Measurements from ENCODE around the gene ZNF562.

The ZNF562 gene

DNA sequence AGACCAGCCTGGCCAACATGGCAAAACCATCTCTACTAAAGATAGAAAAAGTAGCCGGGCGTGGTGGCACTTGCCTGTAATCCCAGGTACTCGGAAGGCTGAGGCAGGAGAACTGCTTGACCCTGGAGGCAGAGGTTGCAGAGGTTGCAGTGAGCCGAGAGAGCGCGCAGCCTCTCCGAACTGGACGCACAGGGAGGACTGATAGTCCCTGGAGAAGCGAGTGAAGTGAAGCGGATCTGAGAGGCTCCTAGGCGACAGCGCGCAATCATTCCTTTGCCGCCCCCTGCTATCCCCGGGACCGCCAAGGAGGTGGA, 54.1 kb downstream of the ZNF562 start:
- no peaks in the 10 kb centered on the region for H3K27me3 ChIP-seq (ENCODE audit: insufficient read depth, low read length, poor library complexity)
- peak overlapping the region; percentile 28 for H3K18ac ChIP-seq (ENCODE audit: low read length)
- no peak overlapping the region for H2AK5ac ChIP-seq (ENCODE audit: low read length)
- no peak overlapping the region for H3K23ac ChIP-seq (ENCODE audit: low read length)
- peaks cover 13% of the 10 kb centered on the region for H3K79me2 ChIP-seq (ENCODE audit: control insufficient read depth, insufficient read depth, low read length)
- peaks cover 9% of the 10 kb centered on the region for H3K36me3 ChIP-seq (ENCODE audit: control insufficient read depth, insufficient read depth, low read length)
- no peak overlapping the region for H4K8ac ChIP-seq (ENCODE audit: low read depth, low read length)
- H3K4me3 ChIP-seq (ENCODE audit: low read length): peak overlapping the region; percentile 62
- WGBS (ENCODE audit: extremely low coverage, insufficient coverage, low lambda C conversion rate): no CpG with 5 or more reads among the region's 16 CpGs
- no peak overlapping the region for H4K5ac ChIP-seq (ENCODE audit: low read length)
- H2BK5ac ChIP-seq (ENCODE audit: low read length): no peak overlapping the region
- peak overlapping the region; percentile 89 for H3K56ac ChIP-seq (ENCODE audit: low read length)
- H3K9ac ChIP-seq (ENCODE audit: low read length): peak overlapping the region; percentile 81
- peak overlapping the region; percentile 67 for H3K27ac ChIP-seq (ENCODE audit: low read depth, low read length)
- no peaks in the 10 kb centered on the region for H3K4me1 ChIP-seq (ENCODE audit: control insufficient read depth, low read depth, low read length)
- H2BK120ac ChIP-seq (ENCODE audit: low read depth, low read length): no peak overlapping the region
- DNase-seq: no peak
- H3K4me2 ChIP-seq (ENCODE audit: low read length): no peak overlapping the region
- no peak overlapping the region for H2BK15ac ChIP-seq (replicated peaks; ENCODE audit: low read depth)
- peak overlapping the region; percentile 25 for H3K4ac ChIP-seq (ENCODE audit: low read depth, low read length)
- H3K79me1 ChIP-seq (ENCODE audit: low read length): peaks cover 6% of the 10 kb centered on the region

DNA sequence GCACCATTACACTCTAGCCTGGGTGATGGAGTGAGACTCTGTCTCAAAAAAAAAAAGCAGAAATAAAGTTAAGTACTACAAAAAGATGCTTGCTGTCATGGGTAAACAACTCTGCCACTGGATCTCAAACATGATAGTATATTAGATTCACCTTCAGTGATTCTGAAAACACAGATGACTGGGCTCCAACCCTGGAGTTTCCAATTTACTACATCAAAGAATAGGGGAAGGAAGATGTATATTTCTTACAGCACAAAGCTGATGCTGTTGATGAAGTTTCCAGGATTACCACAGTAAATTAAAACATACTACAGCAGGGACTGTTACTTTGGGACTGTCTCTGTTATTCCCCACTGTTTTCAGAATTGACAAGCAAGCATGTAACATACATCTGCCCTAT, 59.1 kb downstream of the ZNF562 start:
- Histone ChIP-seq H2BK120ac (ENCODE audit: low read depth, low read length) (no peak overlapping the region), H2BK5ac (ENCODE audit: low read length) (no peak overlapping the region), H3K4me3 (ENCODE audit: low read length) (no peak overlapping the region), H3K27ac (ENCODE audit: low read depth, low read length) (no peak overlapping the region), H3K27me3 (ENCODE audit: insufficient read depth, low read length, poor library complexity) (no peaks in the 10 kb centered on the region), H3K23ac (ENCODE audit: low read length) (no peak overlapping the region), H3K4me2 (ENCODE audit: low read length) (no peak overlapping the region), H2AK5ac (ENCODE audit: low read length) (no peak overlapping the region), H3K4me1 (ENCODE audit: control insufficient read depth, low read depth, low read length) (no peaks in the 10 kb centered on the region), H4K5ac (ENCODE audit: low read length) (no peak overlapping the region), H3K9ac (ENCODE audit: low read length) (no peak overlapping the region), H3K79me1 (ENCODE audit: low read length) (peaks cover 6% of the 10 kb centered on the region), H3K4ac (ENCODE audit: low read depth, low read length) (no peak overlapping the region), H2BK15ac (replicated peaks; ENCODE audit: low read depth) (no peak overlapping the region), H3K56ac (ENCODE audit: low read length) (no peak overlapping the region), H3K18ac (ENCODE audit: low read length) (no peak overlapping the region), H4K8ac (ENCODE audit: low read depth, low read length) (no peak overlapping the region), H3K79me2 (ENCODE audit: control insufficient read depth, insufficient read depth, low read length) (peaks cover 13% of the 10 kb centered on the region), H3K36me3 (ENCODE audit: control insufficient read depth, insufficient read depth, low read length) (peaks cover 24% of the 10 kb centered on the region)
- DNase-seq: no peak

DNA sequence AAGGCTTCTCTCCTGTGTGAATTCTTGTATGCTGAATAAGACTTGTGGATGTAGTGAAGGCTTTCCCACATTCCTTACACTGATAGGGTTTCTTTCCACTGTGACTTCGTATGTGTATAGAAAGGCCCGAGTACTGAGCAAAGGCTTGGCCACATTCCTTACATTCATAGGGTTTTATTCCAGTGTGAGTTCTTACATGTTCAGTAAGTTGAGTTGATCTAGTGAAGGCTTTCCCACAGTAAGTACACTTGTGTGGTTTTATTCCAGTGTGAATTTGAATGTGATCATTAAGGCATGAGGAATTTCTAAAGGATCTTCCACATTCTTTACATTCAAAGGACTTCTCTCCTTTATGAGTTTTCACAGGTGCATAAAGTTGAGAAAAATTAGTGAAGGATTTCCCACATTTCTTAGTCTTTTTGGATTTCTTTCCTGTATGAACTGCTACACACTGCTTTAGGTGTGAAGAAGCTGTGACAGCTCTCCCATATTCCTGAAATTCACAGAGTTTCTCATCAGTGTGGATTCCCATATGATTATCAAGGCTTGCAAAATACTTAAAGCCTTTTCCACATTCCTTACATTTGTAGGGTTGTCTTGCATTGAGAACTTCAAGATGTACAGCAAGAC, 64.3 kb downstream of the ZNF562 start:
- H3K23ac ChIP-seq (ENCODE audit: low read length): no peak overlapping the region
- no peak overlapping the region for H4K5ac ChIP-seq (ENCODE audit: low read length)
- no peak overlapping the region for H3K18ac ChIP-seq (ENCODE audit: low read length)
- H2AK5ac ChIP-seq (ENCODE audit: low read length): no peak overlapping the region
- H3K27me3 ChIP-seq (ENCODE audit: insufficient read depth, low read length, poor library complexity): no peaks in the 10 kb centered on the region
- no peak overlapping the region for H2BK120ac ChIP-seq (ENCODE audit: low read depth, low read length)
- WGBS (ENCODE audit: extremely low coverage, insufficient coverage, low lambda C conversion rate): no CpG with 5 or more reads among the region's 2 CpGs
- H3K9ac ChIP-seq (ENCODE audit: low read length): no peak overlapping the region
- peak; percentile 32 for DNase-seq
- no peaks in the 10 kb centered on the region for H3K4me1 ChIP-seq (ENCODE audit: control insufficient read depth, low read depth, low read length)
- H3K4me2 ChIP-seq (ENCODE audit: low read length): no peak overlapping the region
- H3K56ac ChIP-seq (ENCODE audit: low read length): no peak overlapping the region
- H4K8ac ChIP-seq (ENCODE audit: low read depth, low read length): no peak overlapping the region
- no peak overlapping the region for H2BK5ac ChIP-seq (ENCODE audit: low read length)
- H3K79me2 ChIP-seq (ENCODE audit: control insufficient read depth, insufficient read depth, low read length): no peaks in the 10 kb centered on the region
- no peaks in the 10 kb centered on the region for H3K79me1 ChIP-seq (ENCODE audit: low read length)
- no peak overlapping the region for H3K4me3 ChIP-seq (ENCODE audit: low read length)
- peaks cover 24% of the 10 kb centered on the region for H3K36me3 ChIP-seq (ENCODE audit: control insufficient read depth, insufficient read depth, low read length)
- no peak overlapping the region for H2BK15ac ChIP-seq (replicated peaks; ENCODE audit: low read depth)
- H3K4ac ChIP-seq (ENCODE audit: low read depth, low read length): no peak overlapping the region
- no peak overlapping the region for H3K27ac ChIP-seq (ENCODE audit: low read depth, low read length)

DNA sequence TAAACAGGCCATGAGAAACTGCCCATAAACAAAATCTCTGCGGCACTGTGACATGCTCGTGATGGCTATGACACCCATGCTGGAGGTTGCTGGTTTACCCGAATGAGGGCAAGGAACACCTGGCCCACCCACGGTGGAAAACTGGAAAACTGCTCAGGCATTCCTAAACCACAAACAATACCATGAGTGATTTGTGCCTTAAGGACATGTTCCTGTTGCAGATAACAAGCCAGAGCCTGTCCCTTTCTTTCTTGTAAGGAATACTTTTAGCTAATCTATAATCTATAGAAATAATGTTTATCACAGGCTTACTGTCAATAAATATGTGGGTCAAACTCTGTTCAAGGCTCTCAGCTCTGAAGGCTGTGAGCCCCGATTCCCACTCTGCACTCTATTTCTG, 66.0 kb downstream of the ZNF562 start:
- no peak overlapping the region for H3K4ac ChIP-seq (ENCODE audit: low read depth, low read length)
- H3K23ac ChIP-seq (ENCODE audit: low read length): no peak overlapping the region
- H4K5ac ChIP-seq (ENCODE audit: low read length): no peak overlapping the region
- DNase-seq: peak; percentile 17
- no peak overlapping the region for H3K4me2 ChIP-seq (ENCODE audit: low read length)
- H3K18ac ChIP-seq (ENCODE audit: low read length): no peak overlapping the region
- H2BK120ac ChIP-seq (ENCODE audit: low read depth, low read length): no peak overlapping the region
- no peak overlapping the region for H3K9ac ChIP-seq (ENCODE audit: low read length)
- H3K36me3 ChIP-seq (ENCODE audit: control insufficient read depth, insufficient read depth, low read length): peaks cover 24% of the 10 kb centered on the region
- no peak overlapping the region for H2BK5ac ChIP-seq (ENCODE audit: low read length)
- H3K4me1 ChIP-seq (ENCODE audit: control insufficient read depth, low read depth, low read length): no peaks in the 10 kb centered on the region
- WGBS (ENCODE audit: extremely low coverage, insufficient coverage, low lambda C conversion rate): no CpG with 5 or more reads among the region's 5 CpGs
- H3K56ac ChIP-seq (ENCODE audit: low read length): no peak overlapping the region
- no peak overlapping the region for H2BK15ac ChIP-seq (replicated peaks; ENCODE audit: low read depth)
- H3K79me2 ChIP-seq (ENCODE audit: control insufficient read depth, insufficient read depth, low read length): no peaks in the 10 kb centered on the region
- no peak overlapping the region for H4K8ac ChIP-seq (ENCODE audit: low read depth, low read length)
- H3K27ac ChIP-seq (ENCODE audit: low read depth, low read length): no peak overlapping the region
- no peaks in the 10 kb centered on the region for H3K79me1 ChIP-seq (ENCODE audit: low read length)
- no peak overlapping the region for H2AK5ac ChIP-seq (ENCODE audit: low read length)
- no peak overlapping the region for H3K4me3 ChIP-seq (ENCODE audit: low read length)
- no peaks in the 10 kb centered on the region for H3K27me3 ChIP-seq (ENCODE audit: insufficient read depth, low read length, poor library complexity)

DNA sequence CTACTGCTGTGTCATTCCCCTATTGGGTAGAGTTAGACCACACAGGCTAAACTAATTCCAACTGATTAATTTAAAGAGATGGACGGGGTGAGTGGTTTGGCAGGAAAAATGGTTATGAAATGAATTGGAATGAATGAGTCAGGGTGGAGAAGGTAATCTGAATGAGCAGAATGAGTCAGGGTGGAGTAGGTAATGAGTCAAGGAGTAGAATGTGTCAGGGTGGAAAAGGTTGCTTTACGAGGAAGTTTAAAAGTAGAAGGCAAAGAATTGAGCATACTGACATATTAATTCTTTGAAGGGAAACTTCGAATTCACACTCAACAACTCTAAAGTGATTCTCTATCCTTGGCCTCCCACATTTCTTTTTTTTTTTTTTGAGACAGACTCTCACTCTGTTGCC, 77.9 kb downstream of the ZNF562 start:
- H3K18ac ChIP-seq (ENCODE audit: low read length): no peak overlapping the region
- H2BK5ac ChIP-seq (ENCODE audit: low read length): no peak overlapping the region
- H2BK120ac ChIP-seq (ENCODE audit: low read depth, low read length): no peak overlapping the region
- H3K27me3 ChIP-seq (ENCODE audit: insufficient read depth, low read length, poor library complexity): no peaks in the 10 kb centered on the region
- WGBS (ENCODE audit: extremely low coverage, insufficient coverage, low lambda C conversion rate): 100% methylated on average over 1 of the region's 3 CpGs
- no peak overlapping the region for H3K4ac ChIP-seq (ENCODE audit: low read depth, low read length)
- DNase-seq: no peak
- no peak overlapping the region for H4K8ac ChIP-seq (ENCODE audit: low read depth, low read length)
- H3K23ac ChIP-seq (ENCODE audit: low read length): no peak overlapping the region
- H3K4me2 ChIP-seq (ENCODE audit: low read length): no peak overlapping the region
- H3K4me1 ChIP-seq (ENCODE audit: control insufficient read depth, low read depth, low read length): no peaks in the 10 kb centered on the region
- H3K27ac ChIP-seq (ENCODE audit: low read depth, low read length): no peak overlapping the region
- H2AK5ac ChIP-seq (ENCODE audit: low read length): no peak overlapping the region
- no peaks in the 10 kb centered on the region for H3K36me3 ChIP-seq (ENCODE audit: control insufficient read depth, insufficient read depth, low read length)
- no peak overlapping the region for H3K56ac ChIP-seq (ENCODE audit: low read length)
- no peak overlapping the region for H4K5ac ChIP-seq (ENCODE audit: low read length)
- no peak overlapping the region for H3K9ac ChIP-seq (ENCODE audit: low read length)
- H2BK15ac ChIP-seq (replicated peaks; ENCODE audit: low read depth): no peak overlapping the region
- H3K4me3 ChIP-seq (ENCODE audit: low read length): no peak overlapping the region
- H3K79me1 ChIP-seq (ENCODE audit: low read length): no peaks in the 10 kb centered on the region
- H3K79me2 ChIP-seq (ENCODE audit: control insufficient read depth, insufficient read depth, low read length): no peaks in the 10 kb centered on the region

Data from mesendoderm (in vitro differentiated cells).